CD4-positive, alpha-beta T cell treated with Interleukin-15 for 1 hour (primary cell): ENCODE data around the gene LY86.
A peak's percentile ranks its signal among the peaks of the same experiment; 100 is the strongest.

Source experiments
- DNase-seq: peaks from one replicate; pipeline ENCODE4 v3.0.0-alpha.2; 2020

The LY86 gene

GRCh38 chr6:6685249-6686040, 96.9 kb downstream of the LY86 start:
- DNase-seq: no peak

GRCh38 chr6:6686176-6686575, 97.7 kb downstream of the LY86 start:
- no peak for DNase-seq

GRCh38 chr6:6686748-6687601, 98.5 kb downstream of the LY86 start:
- DNase-seq: peak; percentile 75

- DNase-seq: no peak
These were observed 99.8 kb downstream of the LY86 start for GRCh38 chr6:6688283-6688682.

- no peak for DNase-seq
These were observed 100.4 kb downstream of the LY86 start for GRCh38 chr6:6688951-6689350.

GRCh38 chr6:6689400-6690143, 101.1 kb downstream of the LY86 start:
- no peak for DNase-seq

- DNase-seq: no peak
These were observed 101.6 kb downstream of the LY86 start for GRCh38 chr6:6690144-6690483.

- no peak for DNase-seq
These were observed 105.9 kb downstream of the LY86 start for GRCh38 chr6:6694368-6694780.

- no peak for DNase-seq
These were observed 106.5 kb downstream of the LY86 start for GRCh38 chr6:6694825-6695624.

- no peak for DNase-seq
These were observed 107.2 kb downstream of the LY86 start for GRCh38 chr6:6695625-6696276.

- DNase-seq: peak; percentile 40
These were observed 108.5 kb downstream of the LY86 start for GRCh38 chr6:6696867-6697531.

- DNase-seq: no peak
These were observed 109.1 kb downstream of the LY86 start for GRCh38 chr6:6697620-6698019.

GRCh38 chr6:6699741-6700367, 111.3 kb downstream of the LY86 start:
- DNase-seq: peak; percentile 44

GRCh38 chr6:6700407-6701270, 112.1 kb downstream of the LY86 start:
- DNase-seq: no peak

- DNase-seq: no peak
These were observed 113.3 kb downstream of the LY86 start for GRCh38 chr6:6701864-6702263.

GRCh38 chr6:6703699-6704098, 115.2 kb downstream of the LY86 start:
- DNase-seq: no peak
